H9 (cell line): ENCODE results near the gene DPP7. TPM values are rescaled to one million over a fixed set of nuclear protein-coding genes. Genes with fewer than 3 reads are reported as not detected.

Source experiments
- DNase-seq: peaks from one replicate; pipeline ENCODE4 v3.0.0-alpha.2; 2017
- H2AFZ ChIP-seq: one replicate; pipeline ENCODE4 v1.6.1; 2013; ENCODE audit warnings: mild to moderate bottlenecking, low read length, control low read depth, moderate library complexity
- H2AK5ac ChIP-seq: 2 replicates; pipeline ENCODE4 v1.6.1; 2013; ENCODE audit warnings: low read length, control low read depth, mixed read lengths; ENCODE audit not compliant: insufficient read length
- H2BK120ac ChIP-seq: one replicate; pipeline ENCODE4 v1.6.1; 2013; ENCODE audit warnings: low read depth, mild to moderate bottlenecking, low read length, control low read depth, inconsistent platforms; ENCODE audit not compliant: poor library complexity, severe bottlenecking
- H2BK12ac ChIP-seq: 2 replicates; pipeline ENCODE4 v1.6.1; 2013; ENCODE audit warnings: low read length, control low read depth, mixed read lengths, low read depth; ENCODE audit not compliant: insufficient read length
- H2BK15ac ChIP-seq: 2 replicates; pipeline ENCODE4 v1.6.1; 2013; ENCODE audit warnings: low read depth, low read length, control low read depth
- H2BK20ac ChIP-seq: one replicate; pipeline ENCODE4 v1.6.1; 2013; ENCODE audit warnings: low read depth, mild to moderate bottlenecking, low read length, control low read depth, inconsistent platforms; ENCODE audit not compliant: poor library complexity, severe bottlenecking
- H2BK5ac ChIP-seq: 2 replicates; pipeline ENCODE4 v1.6.1; 2013; ENCODE audit warnings: low read length, control low read depth, mixed read lengths; ENCODE audit not compliant: insufficient read length
- H3K14ac ChIP-seq: 2 replicates; pipeline ENCODE4 v1.6.1; 2013; ENCODE audit warnings: low read length, control low read depth; ENCODE audit not compliant: insufficient read depth
- H3K18ac ChIP-seq: 2 replicates; pipeline ENCODE4 v1.6.1; 2013; ENCODE audit warnings: low read depth, mild to moderate bottlenecking, mixed read lengths, low read length, control low read depth; ENCODE audit not compliant: insufficient read length
- H3K23ac ChIP-seq: 2 replicates; pipeline ENCODE4 v1.6.1; 2013; ENCODE audit warnings: low read length, control low read depth, mixed read lengths, low read depth; ENCODE audit not compliant: insufficient read length
- H3K23me2 ChIP-seq: 2 replicates; pipeline ENCODE4 v1.6.1; 2013; ENCODE audit warnings: low read depth, mild to moderate bottlenecking, mixed read lengths, low read length, control low read depth; ENCODE audit not compliant: insufficient read length, poor library complexity, severe bottlenecking
- H3K27ac ChIP-seq: 2 replicates; pipeline ENCODE4 v1.5.1; 2013; ENCODE audit warnings: low read length, control low read depth, mixed read lengths, low read depth; ENCODE audit not compliant: insufficient read length
- H3K27me3 ChIP-seq: 2 replicates; pipeline ENCODE4 v1.6.1; 2013; ENCODE audit warnings: low read length, control low read depth, inconsistent platforms; ENCODE audit not compliant: insufficient read depth
- H3K4ac ChIP-seq: 2 replicates; pipeline ENCODE4 v1.6.1; 2013; ENCODE audit warnings: low read depth, mild to moderate bottlenecking, control low read depth, inconsistent platforms, low read length, moderate library complexity
- H3K4me1 ChIP-seq: 2 replicates; pipeline ENCODE4 v1.6.1; 2013; ENCODE audit warnings: low read length, control low read depth, inconsistent platforms; ENCODE audit not compliant: insufficient read depth
- H3K4me2 ChIP-seq: 2 replicates; pipeline ENCODE4 v1.6.1; 2013; ENCODE audit warnings: low read length, control low read depth, mixed read lengths; ENCODE audit not compliant: insufficient read length, insufficient read depth
- H3K56ac ChIP-seq: 2 replicates; pipeline ENCODE4 v1.6.1; 2013; ENCODE audit warnings: low read depth, mild to moderate bottlenecking, mixed read lengths, low read length, control low read depth; ENCODE audit not compliant: insufficient read length
- H3K79me1 ChIP-seq: 2 replicates; pipeline ENCODE4 v1.6.1; 2013; ENCODE audit warnings: low read depth, mild to moderate bottlenecking, moderate library complexity, low read length, control low read depth, inconsistent platforms; ENCODE audit not compliant: insufficient read depth, poor library complexity, severe bottlenecking
- H3K79me2 ChIP-seq: 2 replicates; pipeline ENCODE4 v1.6.1; 2013; ENCODE audit warnings: low read length, control low read depth, inconsistent platforms; ENCODE audit not compliant: insufficient read depth
- H3K9ac ChIP-seq: 2 replicates; pipeline ENCODE4 v1.6.1; 2013; ENCODE audit warnings: low read length, control low read depth, mixed read lengths; ENCODE audit not compliant: insufficient read length; ENCODE audit errors: extremely low read depth
- H3K9me3 ChIP-seq: one replicate; pipeline ENCODE4 v1.6.1; 2013; ENCODE audit warnings: low read depth, low read length, inconsistent platforms; ENCODE audit not compliant: control insufficient read depth
- H3T11ph ChIP-seq: one replicate; pipeline ENCODE4 v1.6.1; 2013; ENCODE audit warnings: mild to moderate bottlenecking, low read length, control low read depth, inconsistent platforms
- H4K20me1 ChIP-seq: one replicate; pipeline ENCODE4 v1.6.1; 2013; ENCODE audit not compliant: control insufficient read depth, insufficient read length, insufficient read depth
- H4K5ac ChIP-seq: 2 replicates; pipeline ENCODE4 v1.6.1; 2013; ENCODE audit warnings: low read depth, mild to moderate bottlenecking, mixed read lengths, low read length, control low read depth; ENCODE audit not compliant: insufficient read length
- H4K8ac ChIP-seq: replicated peaks from 2 replicates; pipeline ENCODE4 v1.6.1; 2013; ENCODE audit warnings: low read length, control low read depth, mixed read lengths, low read depth; ENCODE audit not compliant: insufficient read length
- H4K91ac ChIP-seq: 2 replicates; pipeline ENCODE4 v1.6.1; 2013; ENCODE audit warnings: low read depth, mild to moderate bottlenecking, moderate library complexity, mixed read lengths, low read length, control low read depth; ENCODE audit not compliant: insufficient read length
- H3K27ac Mint-ChIP-seq, 3 experiments: 2 replicates in 2 of 3; 3 replicates in 1 of 3; pipeline ENCODE4 v1.8.0; 2020 to 2021; ENCODE audit warnings: mixed read lengths in 3 of 3, mild to moderate bottlenecking in 1 of 3, moderate library complexity in 1 of 3
- H3K27me3 Mint-ChIP-seq: 2 replicates; pipeline ENCODE4 v1.8.0; 2021; ENCODE audit warnings: low read depth, mild to moderate bottlenecking, moderate library complexity, mixed read lengths
- H3K36me3 Mint-ChIP-seq, 3 experiments: 2 replicates in 2 of 3; 3 replicates in 1 of 3; pipeline ENCODE4 v1.8.0; 2020 to 2021; ENCODE audit warnings: low read depth in 3 of 3, mixed read lengths in 3 of 3; ENCODE audit not compliant: insufficient read depth in 1 of 3
- H3K4me1 Mint-ChIP-seq, 2 experiments: 2 replicates each; pipeline ENCODE4 v1.8.0; 2020; ENCODE audit warnings: mixed read lengths in 2 of 2
- H3K4me3 Mint-ChIP-seq, 2 experiments: 2 replicates in 1 of 2; 3 replicates in 1 of 2; pipeline ENCODE4 v1.8.0; 2020 to 2021; ENCODE audit warnings: mild to moderate bottlenecking in 2 of 2, mixed read lengths in 2 of 2, moderate library complexity in 1 of 2
- H3K9me3 Mint-ChIP-seq, 2 experiments: 2 replicates in 1 of 2; 3 replicates in 1 of 2; pipeline ENCODE4 v1.8.0; 2020; ENCODE audit warnings: mild to moderate bottlenecking in 2 of 2, mixed read lengths in 2 of 2, moderate library complexity in 1 of 2
- CTCF ChIP-seq: fragments of 200-600 bp; sonication (generic); conservative IDR thresholded peaks from 3 replicates; pipeline ENCODE4 v1.8.0; 2021; ENCODE audit warnings: antibody characterized with exemption, mild to moderate bottlenecking
- WGBS: extraction: QIAGEN DNeasy Blood & Tissue Kit; methylation state at CpG from one replicate; pipeline ENCODE4 v1.1.7; 2013; ENCODE audit warnings: missing lambda C conversion rate, low lambda C conversion rate, mixed read lengths; ENCODE audit not compliant: insufficient read length; ENCODE audit errors: extremely low coverage; 5-methylcytosine and 5-hydroxymethylcytosine counted together
- total RNA-seq: library from RNA; stranded (reverse); gene quantifications from 2 replicates; pipeline ENCODE4 v1.2.1, GENCODE V29; 2021

DPP7 gene
- total RNA-seq, 1 experiment from 2014 or later: 29.4 TPM

GRCh38 chr9:137082222-137082924, 32.2 kb downstream of the DPP7 start:
- Histone ChIP-seq H3K9me3 (no peaks in the 10 kb centered on the region), H3T11ph (no peak overlapping the region), H3K9ac (no peak overlapping the region), H3K23ac (no peak overlapping the region), H2BK20ac (no peak overlapping the region), H3K18ac (no peak overlapping the region), H2BK120ac (no peak overlapping the region), H3K4ac (no peak overlapping the region), H3K27me3 (peaks cover 7% of the 10 kb centered on the region; the same call in 1 of the 2 replicates), H3K79me2 (no peaks in the 10 kb centered on the region), H4K8ac (no peak overlapping the region), H2AFZ (no peak overlapping the region), H2BK12ac (no peak overlapping the region), H2BK15ac (no peak overlapping the region), H3K4me1 (no peaks in the 10 kb centered on the region; the same call in 1 of the 2 replicates), H4K5ac (no peak overlapping the region), H2AK5ac (no peak overlapping the region), H2BK5ac (no peak overlapping the region), H3K4me2 (no peak overlapping the region), H3K56ac (no peak overlapping the region), H3K14ac (no peak overlapping the region), H4K91ac (no peak overlapping the region), H3K23me2 (peaks cover 24% of the 10 kb centered on the region), H3K27ac (no peak overlapping the region), H3K79me1 (no peaks in the 10 kb centered on the region), H4K20me1 (peaks cover 3% of the 10 kb centered on the region)
- Mint-ChIP-seq H3K4me1 (peaks cover 10 to 21% of the 10 kb centered on the region in 2 experiments), H3K36me3 (no peaks in the 10 kb centered on the region; a peak in 1 of 7 replicates), H3K27me3 (peaks cover 33% of the 10 kb centered on the region), H3K9me3 (no peaks in the 10 kb centered on the region), H3K27ac (no peak overlapping the region), H3K4me3 (no peak overlapping the region)
- no CpG with 5 or more reads among the region's 16 CpGs for WGBS
- TF ChIP-seq CTCF: no peak
- no peak for DNase-seq
